Common myeloid progenitor, CD34-positive (primary cell): Measurements from ENCODE around the gene QSOX1.
A peak's percentile ranks its signal among the peaks of the same experiment; 100 is the strongest.

Experiments used
- CTCF ChIA-PET: fragments of 350-600 bp; sonication (Branson Sonifier 250); formaldehyde crosslinking; loops from one replicate; lab custom pipeline; 2021; ENCODE audit warnings: antibody characterized with exemption; lab: Charles Lee
- POLR2A ChIA-PET: fragments of 350-600 bp; sonication (Branson Sonifier 250); formaldehyde crosslinking; loops from one replicate; lab custom pipeline; 2021; ENCODE audit warnings: antibody characterized with exemption; lab: Charles Lee
- DNase-seq, 3 donors: peaks; one replicate each; pipeline versions ENCODE4 v3.0.0 to v3.0.0-alpha.2; 2013
- H3K27ac ChIP-seq, 2 experiments: 1 replicate in 1 of 2; 2 replicates in 1 of 2; pipeline ENCODE4 v1.7.0; 2013; ENCODE audit warnings: inconsistent platforms in 2 of 2, low read length in 2 of 2, mild to moderate bottlenecking in 2 of 2, low read depth in 1 of 2, moderate library complexity in 1 of 2; ENCODE audit not compliant: severe bottlenecking in 2 of 2, insufficient read depth in 1 of 2, poor library complexity in 1 of 2
- H3K27me3 ChIP-seq, 5 experiments: replicated peaks in 2 of 5; 1 replicate in 3 of 5; 2 replicates in 2 of 5; pipeline versions ENCODE4 v1.6.1 to v1.7.0; 2013; ENCODE audit warnings: low read length in 4 of 5, mild to moderate bottlenecking in 2 of 5, moderate library complexity in 2 of 5, inconsistent platforms in 1 of 5; ENCODE audit not compliant: insufficient read depth in 5 of 5, control insufficient read depth in 4 of 5
- H3K36me3 ChIP-seq, 4 experiments: 1 replicate in 2 of 4; 2 replicates in 2 of 4; pipeline versions ENCODE4 v1.6.1 to v1.7.0; 2013; ENCODE audit warnings: low read length in 3 of 4, control low read depth in 1 of 4, mild to moderate bottlenecking in 1 of 4; ENCODE audit not compliant: control insufficient read depth in 4 of 4, insufficient read depth in 4 of 4
- H3K4me1 ChIP-seq, 4 experiments: 1 replicate in 3 of 4; 2 replicates in 1 of 4; pipeline versions ENCODE4 v1.6.1 to v1.7.1; 2013; ENCODE audit warnings: low read length in 3 of 4, mild to moderate bottlenecking in 3 of 4, control low read depth in 1 of 4, inconsistent platforms in 1 of 4, moderate library complexity in 1 of 4; ENCODE audit not compliant: control insufficient read depth in 4 of 4, insufficient read depth in 4 of 4; ENCODE audit errors: control extremely low read depth in 1 of 4
- H3K4me3 ChIP-seq, 7 experiments: 1 replicate in 4 of 7; 2 replicates in 3 of 7; pipeline versions ENCODE4 v1.5.1 to v1.7.0; 2013; ENCODE audit warnings: mild to moderate bottlenecking in 7 of 7, low read length in 6 of 7, moderate library complexity in 6 of 7, inconsistent platforms in 2 of 7, low read depth in 2 of 7, control low read depth in 1 of 7; ENCODE audit not compliant: insufficient read depth in 4 of 7, control insufficient read depth in 1 of 7; ENCODE audit errors: extremely low read depth in 1 of 7
- H3K9me3 ChIP-seq, 5 experiments: 1 replicate in 4 of 5; 2 replicates in 1 of 5; pipeline versions ENCODE4 v1.6.1 to v1.7.1; 2013; ENCODE audit warnings: low read length in 4 of 5, mild to moderate bottlenecking in 2 of 5, inconsistent platforms in 1 of 5, low read depth in 1 of 5, moderate library complexity in 1 of 5; ENCODE audit not compliant: control insufficient read depth in 4 of 5, insufficient read depth in 2 of 5; ENCODE audit errors: control extremely low read depth in 1 of 5
- WGBS: methylation state at CpG from one replicate; pipeline ENCODE4 v1.1.5; 2013; ENCODE audit not compliant: insufficient coverage; 5-methylcytosine and 5-hydroxymethylcytosine counted together

Gene QSOX1

DNA sequence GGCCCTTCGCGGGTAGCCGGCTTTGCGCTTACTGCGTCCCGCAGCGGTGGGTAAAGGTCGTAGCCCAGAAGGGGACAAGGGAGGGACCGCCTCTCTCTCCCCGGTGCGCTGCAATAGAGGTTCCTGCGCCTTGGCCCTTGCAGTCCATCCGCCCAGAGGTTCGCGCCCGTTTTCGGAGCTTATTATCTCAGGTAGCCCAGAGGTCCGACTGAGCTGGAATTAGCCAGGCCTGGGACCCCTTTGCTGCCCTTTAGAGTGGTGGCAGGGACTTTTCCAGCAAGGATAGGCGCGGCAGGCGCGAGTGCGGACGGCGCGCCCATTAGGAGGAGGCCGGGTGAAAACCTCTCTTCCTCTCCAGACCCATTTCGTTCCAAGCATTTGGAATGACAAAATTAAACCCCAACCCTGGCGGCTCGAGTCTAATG lies 80.4 kb downstream of the QSOX1 start:
- Histone ChIP-seq H3K4me1 (peaks cover 0 to 45% (median 39%) of the 10 kb centered on the region in 4 experiments), H3K36me3 (no peaks in the 10 kb centered on the region), H3K9me3 (peaks cover 0 to 2% (median 0%) of the 10 kb centered on the region in 5 experiments), H3K27me3 (peaks cover 25 to 100% (median 68%) of the 10 kb centered on the region in 5 experiments), H3K4me3 (peak overlapping the region in 4 of 7 experiments; percentile 4 to 48 (median 34)), H3K27ac (no peak overlapping the region)
- CTCF ChIA-PET = no interaction called here
- 3% methylated on average over 27 of the region's 30 CpGs for WGBS
- POLR2A ChIA-PET = no interaction called here
- DNase-seq = peak in 1 of 3 donors; percentile 22

DNA sequence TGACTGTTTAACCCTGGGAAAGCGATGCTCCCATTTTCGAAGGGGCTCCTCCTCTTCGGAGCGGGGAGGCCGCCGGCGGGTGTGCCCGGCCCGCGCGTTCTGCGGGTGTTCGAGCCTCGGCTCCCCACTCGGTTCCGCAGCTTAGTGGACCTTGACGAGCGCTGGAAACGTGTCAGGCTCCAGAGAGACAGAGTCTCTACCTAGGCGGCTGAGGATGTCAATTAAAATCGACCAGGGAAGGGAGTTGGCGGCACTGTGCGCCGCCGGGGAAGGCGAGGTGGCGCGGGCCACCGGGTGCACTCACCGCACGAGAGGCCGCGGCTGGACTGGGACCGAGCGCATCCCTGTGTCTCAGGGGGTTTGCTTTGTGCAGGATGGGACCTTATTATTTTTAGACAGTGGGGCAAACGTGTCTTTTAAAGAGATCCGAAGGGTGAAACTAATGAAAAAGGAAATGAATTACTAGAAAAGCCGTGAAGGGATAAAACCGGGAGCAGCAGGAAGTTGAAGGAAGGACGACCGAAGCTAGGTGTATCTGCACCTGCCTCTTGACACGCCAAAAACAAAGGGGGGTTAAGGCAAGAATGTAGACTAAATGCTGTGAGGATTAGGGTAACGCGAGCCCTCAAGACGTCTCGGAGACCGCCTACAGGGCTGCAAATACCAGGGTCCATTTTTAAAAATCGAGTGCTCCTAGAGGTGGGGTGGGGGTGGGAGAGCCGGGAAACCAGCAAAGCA lies 81.0 kb downstream of the QSOX1 start:
- peaks cover 0 to 39% (median 33%) of the 10 kb centered on the region in 4 experiments for H3K4me1 ChIP-seq

DNA sequence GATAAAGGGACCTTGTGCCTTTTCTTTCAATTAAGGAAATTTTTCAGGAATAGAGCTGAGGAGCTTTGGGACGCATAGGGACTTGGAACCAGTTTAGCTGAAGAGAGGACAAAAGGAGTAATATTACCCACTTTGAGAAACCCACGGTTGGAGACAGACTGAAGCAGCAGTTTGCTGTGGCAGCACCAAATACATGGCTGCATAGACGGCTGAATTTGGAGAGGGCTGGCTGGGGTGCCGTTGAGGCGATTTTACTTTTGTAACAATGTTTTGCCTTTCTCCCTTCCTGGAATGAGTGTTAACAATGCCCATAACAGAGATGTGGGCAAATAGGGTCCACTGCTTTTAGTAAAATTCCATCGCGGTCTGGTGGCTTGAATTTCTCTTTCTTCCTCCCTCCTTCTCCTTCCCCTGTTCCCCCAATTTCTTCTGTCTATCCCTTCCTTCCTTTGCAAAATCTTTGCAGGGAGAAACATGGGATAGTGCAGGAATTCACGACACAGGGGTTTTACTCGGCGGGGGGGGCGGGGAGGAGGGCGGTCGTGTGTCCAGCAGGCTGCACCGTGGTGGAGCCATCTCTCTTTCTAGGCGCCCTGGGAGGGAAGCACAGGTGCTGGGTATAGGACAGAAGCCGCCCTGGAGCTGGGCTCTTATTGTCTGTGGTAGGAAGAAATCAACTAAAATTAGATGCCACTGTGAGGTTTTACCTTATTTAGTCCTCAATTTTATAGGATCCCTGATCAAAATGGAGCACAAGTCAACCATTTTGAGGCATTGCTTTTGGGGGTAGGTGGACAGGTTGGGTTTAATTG lies 82.2 kb downstream of the QSOX1 start:
- Histone ChIP-seq H3K4me3 (no peak overlapping the region), H3K27ac (no peak overlapping the region), H3K36me3 (no peaks in the 10 kb centered on the region), H3K4me1 (peaks cover 0 to 27% (median 21%) of the 10 kb centered on the region in 4 experiments), H3K27me3 (peaks cover 33 to 100% (median 80%) of the 10 kb centered on the region in 5 experiments), H3K9me3 (peaks cover 0 to 1% (median 0%) of the 10 kb centered on the region in 5 experiments)
- DNase-seq = peak in 1 of 3 donors; percentile 17
- WGBS = 14% methylated on average over 9 of the region's 16 CpGs
- CTCF ChIA-PET = no interaction called here
- POLR2A ChIA-PET = interaction anchor here (0.9 kb wide), 1 partner anchor 13 kb away, joined by 6 read pairs; no protein-coding TSS in a partner anchor

More for the DNA sequence above, 81.0 kb downstream of the QSOX1 start:
- ChIA-PET CTCF (no interaction called here), POLR2A (no interaction called here)
- Histone ChIP-seq H3K27ac (no peak overlapping the region), H3K9me3 (peaks cover 0 to 2% (median 0%) of the 10 kb centered on the region in 5 experiments), H3K36me3 (no peaks in the 10 kb centered on the region), H3K27me3 (peaks cover 28 to 100% (median 73%) of the 10 kb centered on the region in 5 experiments), H3K4me3 (no peak overlapping the region)
- 2% methylated on average over 44 of the region's 49 CpGs for WGBS
- DNase-seq = peak in 1 of 3 donors; percentile 22

DNA sequence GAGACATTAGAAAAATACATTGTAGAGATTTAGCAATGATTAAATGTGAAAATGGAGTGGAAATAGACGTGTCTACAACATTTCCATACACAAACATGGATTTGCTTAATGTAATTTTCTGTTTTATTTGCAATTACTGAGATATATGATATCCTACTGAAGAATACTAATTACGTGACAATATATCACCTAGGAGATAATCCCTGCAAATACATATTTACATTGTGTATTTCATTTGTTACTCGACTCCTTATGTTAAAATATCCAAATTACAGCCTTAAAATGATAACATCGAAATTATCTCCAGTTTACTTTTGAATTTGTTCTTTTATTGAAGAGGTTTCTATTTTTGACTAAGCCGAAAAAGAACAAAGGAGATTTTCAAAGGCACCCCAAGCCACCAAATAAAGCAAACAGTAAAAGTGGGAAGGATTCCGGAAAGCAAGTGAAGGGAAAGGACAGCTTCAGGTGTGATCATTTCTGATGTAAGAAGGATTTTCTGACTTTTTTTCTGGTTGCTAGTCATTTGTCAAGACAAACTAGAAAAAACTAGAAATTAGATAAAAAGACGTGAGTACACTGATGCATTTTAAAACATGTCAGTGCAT lies 83.3 kb downstream of the QSOX1 start:
- no peaks in the 10 kb centered on the region for H3K36me3 ChIP-seq
- H3K27me3 ChIP-seq = peaks cover 35 to 96% (median 69%) of the 10 kb centered on the region in 5 experiments
- CTCF ChIA-PET = no interaction called here
- no peak overlapping the region for H3K4me3 ChIP-seq
- H3K4me1 ChIP-seq = peaks cover 0 to 26% (median 19%) of the 10 kb centered on the region in 4 experiments
- no peak overlapping the region for H3K27ac ChIP-seq
- POLR2A ChIA-PET = no interaction called here
- WGBS = 40% methylated on average over 1 of the region's 7 CpGs
- peak in 1 of 3 donors; percentile 9 for DNase-seq
- H3K9me3 ChIP-seq = no peaks in the 10 kb centered on the region

DNA sequence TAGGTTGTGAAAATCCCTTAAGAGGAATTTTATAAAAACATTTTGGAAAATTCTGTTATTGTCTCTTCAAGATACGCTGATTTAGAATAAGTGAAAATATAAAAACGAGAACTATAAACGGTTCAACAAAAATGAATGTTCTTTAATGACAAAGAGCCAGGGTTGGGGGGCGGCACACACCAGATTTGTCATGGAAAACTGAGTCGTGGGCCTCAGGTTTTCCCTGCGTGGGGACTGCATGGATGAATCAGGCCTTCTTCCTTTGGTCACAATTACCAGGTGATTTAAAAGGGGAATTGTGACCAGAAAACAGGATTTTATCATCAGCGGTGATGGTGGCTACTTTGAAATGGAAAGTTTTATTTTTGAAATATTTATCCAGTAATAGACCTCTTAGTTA lies 84.0 kb downstream of the QSOX1 start:
- peaks cover 0 to 20% (median 16%) of the 10 kb centered on the region in 4 experiments for H3K4me1 ChIP-seq
- ChIA-PET POLR2A (interaction anchor here (0.6 kb wide), 2 partner anchors 904 to 1014 kb away, joined by 3 read pairs; no protein-coding TSS in a partner anchor), CTCF (no interaction called here)
- no peak overlapping the region for H3K27ac ChIP-seq
- no peaks in the 10 kb centered on the region for H3K9me3 ChIP-seq
- no peaks in the 10 kb centered on the region for H3K36me3 ChIP-seq
- DNase-seq = no peak
- 19% methylated on average over 6 of the region's 7 CpGs for WGBS
- peaks cover 35 to 94% (median 65%) of the 10 kb centered on the region in 5 experiments for H3K27me3 ChIP-seq
- no peak overlapping the region for H3K4me3 ChIP-seq

DNA sequence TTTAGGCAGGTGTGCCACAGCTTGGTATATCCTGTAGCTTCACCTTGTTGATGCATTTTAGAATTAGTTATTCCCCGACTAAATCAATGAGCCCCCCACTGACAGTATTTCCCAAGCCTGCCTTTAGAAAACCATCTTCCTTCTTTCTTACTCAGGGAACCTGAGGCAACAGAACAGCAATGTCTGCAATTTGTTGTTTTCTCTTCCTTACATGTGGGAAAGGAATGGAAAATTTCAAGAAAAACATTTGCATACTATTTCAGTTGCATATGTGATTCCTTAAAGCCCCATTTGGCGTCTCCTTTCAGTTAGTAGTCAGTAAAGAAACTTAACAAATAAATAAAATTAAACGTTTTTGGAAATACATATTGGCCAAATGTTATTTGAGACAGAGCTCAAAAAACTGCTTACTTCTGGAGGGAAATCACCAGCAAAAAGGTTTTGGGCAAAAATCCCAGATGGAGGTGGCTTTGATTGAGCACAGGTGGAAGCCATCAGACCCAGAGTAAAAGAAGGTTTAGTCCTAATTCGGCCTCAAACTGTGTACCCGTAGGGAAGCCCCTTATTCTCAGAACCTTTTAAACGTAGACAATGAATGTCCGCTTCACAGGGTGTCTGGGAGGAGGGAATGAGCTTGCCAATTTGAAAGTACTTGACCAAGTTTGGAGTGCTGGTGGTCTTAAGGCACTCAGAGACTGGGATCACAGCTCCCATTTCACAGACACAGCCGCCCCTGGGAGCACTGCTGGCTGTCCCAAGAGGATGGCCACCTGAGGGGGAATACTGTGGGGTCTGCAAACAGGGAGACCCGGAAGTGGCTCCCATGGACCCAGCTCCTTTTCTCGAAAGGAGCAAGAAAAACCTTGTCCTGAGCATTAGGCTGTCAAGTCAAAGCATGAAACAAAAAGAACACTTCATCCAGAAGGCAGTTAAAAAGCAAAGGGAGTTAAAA lies 84.8 kb downstream of the QSOX1 start:
- H3K9me3 ChIP-seq = no peaks in the 10 kb centered on the region
- no peak overlapping the region for H3K27ac ChIP-seq
- no peaks in the 10 kb centered on the region for H3K36me3 ChIP-seq
- peaks cover 0 to 15% (median 13%) of the 10 kb centered on the region in 4 experiments for H3K4me1 ChIP-seq
- no peak overlapping the region for H3K4me3 ChIP-seq
- no peak for DNase-seq
- WGBS = 18% methylated on average over 8 of the region's 10 CpGs
- CTCF ChIA-PET = no interaction called here
- peaks cover 35 to 92% (median 64%) of the 10 kb centered on the region in 5 experiments for H3K27me3 ChIP-seq
- POLR2A ChIA-PET = interaction anchor here (0.6 kb wide), 2 partner anchors 903 to 1014 kb away, joined by 3 read pairs; no protein-coding TSS in a partner anchor
